Panc1 (cell line): Measurements from ENCODE around the gene ATP6V0B. TPM values are rescaled to one million over a fixed set of nuclear protein-coding genes. Genes with fewer than 3 reads are reported as not detected.

Source experiments
- ATAC-seq: fragments of 200-7000 bp; cut with Tn5 transposase; 2 replicates; pipeline ENCODE4 v1.9.1; 2020; ENCODE audit warnings: mild to moderate bottlenecking, moderate library complexity
- BruUV-seq: library from RNA; stranded (reverse); fragments of 400-500 nt; replicated peaks from 2 replicates; lab custom pipeline; 2021; lab: Mats Ljungman, UMichigan
- CTCF ChIA-PET: fragments of 300-600 bp; sonication (Branson Sonifier 250); formaldehyde crosslinking; loops from one replicate; lab custom pipeline; 2022; ENCODE audit warnings: antibody characterized with exemption; lab: Charles Lee
- POLR2A ChIA-PET: fragments of 300-600 bp; sonication (Branson Sonifier 250); formaldehyde crosslinking; loops from one replicate; lab custom pipeline; 2022; ENCODE audit warnings: antibody characterized with exemption; lab: Charles Lee
- DNase-seq: peaks from one replicate; pipeline ENCODE4 v3.0.0-alpha.2; 2010; ENCODE audit warnings: low read depth, low spot score
- H3K27ac ChIP-seq: 2 replicates; pipeline ENCODE4 v1.5.1; 2011; ENCODE audit warnings: mild to moderate bottlenecking, low read length, inconsistent platforms
- H3K27me3 ChIP-seq: fragments of 200-500 bp; sonication (Bioruptor generic); 2 replicates; pipeline ENCODE4 v1.6.0; 2014; ENCODE audit warnings: low read length, inconsistent platforms; ENCODE audit not compliant: control insufficient read depth, insufficient read depth
- H3K36me3 ChIP-seq: fragments of 200-500 bp; sonication (Bioruptor generic); 2 replicates; pipeline ENCODE4 v1.5.1; 2014; ENCODE audit warnings: inconsistent platforms, mild to moderate bottlenecking, low read length, moderate library complexity; ENCODE audit not compliant: control insufficient read depth, insufficient read depth
- H3K4me1 ChIP-seq: 2 replicates; pipeline ENCODE4 v1.5.1; 2011; ENCODE audit warnings: inconsistent platforms, mild to moderate bottlenecking, low read length, moderate library complexity; ENCODE audit not compliant: control insufficient read depth, insufficient read depth
- H3K4me3 ChIP-seq, 2 experiments: 2 replicates each; pipeline ENCODE4 v1.5.1; 2011 to 2012; ENCODE audit warnings: low read depth in 2 of 2, low read length in 2 of 2, mild to moderate bottlenecking in 2 of 2, inconsistent platforms in 1 of 2, moderate library complexity in 1 of 2
- H3K9me3 ChIP-seq: fragments of 200-500 bp; sonication (Bioruptor generic); 2 replicates; pipeline ENCODE4 v1.5.1; 2014; ENCODE audit warnings: low read depth, mild to moderate bottlenecking, inconsistent platforms, low read length, moderate library complexity; ENCODE audit not compliant: control insufficient read depth, insufficient read depth
- POLR2AphosphoS5 ChIP-seq: IDR thresholded peaks from 2 replicates; pipeline ENCODE4 v1.6.1; 2012; ENCODE audit warnings: mild to moderate bottlenecking, low read depth, low read length, moderate library complexity
- SIN3A ChIP-seq: IDR thresholded peaks from 2 replicates; pipeline ENCODE4 v1.6.1; 2012; ENCODE audit warnings: low read depth, mild to moderate bottlenecking, low read length, moderate library complexity, borderline replicate concordance; ENCODE audit not compliant: insufficient read depth
- TCF7L2 ChIP-seq: IDR thresholded peaks from 2 replicates; pipeline ENCODE4 v1.6.1; 2011; ENCODE audit warnings: mild to moderate bottlenecking, low read depth, low read length, inconsistent platforms
- in situ Hi-C: cut with HindIII; loops from 2 replicates; pipeline ENCODE4 v1.10.0; 2016; ENCODE audit warnings: low sequenced_read_pairs, low pct_unique_long_range_greater_than_20kb
- intact Hi-C: fragments of 100-400 bp; cut with micrococcal nuclease; formaldehyde crosslinking; loops from one replicate; pipeline ENCODE4 v1.10.0; 2022; ENCODE audit not compliant: unreplicated experiment
- total RNA-seq: library from RNA; stranded (reverse); gene quantifications from one replicate; pipeline ENCODE4 v1.2.1, GENCODE V29; 2021; ENCODE audit not compliant: unreplicated experiment
- TF ChIP-seq, protein P1 (sequence below): fragments of 450-650 bp; IDR thresholded peaks from 2 replicates; pipeline ENCODE4 v1.5.1; 2017; ENCODE audit warnings: mild to moderate bottlenecking
- TF ChIP-seq, protein P2 (sequence below), 2 experiments: IDR thresholded peaks; 2 replicates each; pipeline ENCODE4 v1.6.1; 2011 to 2012; ENCODE audit warnings: low read depth in 2 of 2, control low read depth in 1 of 2, low read length in 1 of 2, mild to moderate bottlenecking in 1 of 2, moderate library complexity in 1 of 2; ENCODE audit not compliant: insufficient read depth in 1 of 2

ATP6V0B gene
- total RNA-seq, 1 experiment from 2014 or later: 134 TPM

DNA sequence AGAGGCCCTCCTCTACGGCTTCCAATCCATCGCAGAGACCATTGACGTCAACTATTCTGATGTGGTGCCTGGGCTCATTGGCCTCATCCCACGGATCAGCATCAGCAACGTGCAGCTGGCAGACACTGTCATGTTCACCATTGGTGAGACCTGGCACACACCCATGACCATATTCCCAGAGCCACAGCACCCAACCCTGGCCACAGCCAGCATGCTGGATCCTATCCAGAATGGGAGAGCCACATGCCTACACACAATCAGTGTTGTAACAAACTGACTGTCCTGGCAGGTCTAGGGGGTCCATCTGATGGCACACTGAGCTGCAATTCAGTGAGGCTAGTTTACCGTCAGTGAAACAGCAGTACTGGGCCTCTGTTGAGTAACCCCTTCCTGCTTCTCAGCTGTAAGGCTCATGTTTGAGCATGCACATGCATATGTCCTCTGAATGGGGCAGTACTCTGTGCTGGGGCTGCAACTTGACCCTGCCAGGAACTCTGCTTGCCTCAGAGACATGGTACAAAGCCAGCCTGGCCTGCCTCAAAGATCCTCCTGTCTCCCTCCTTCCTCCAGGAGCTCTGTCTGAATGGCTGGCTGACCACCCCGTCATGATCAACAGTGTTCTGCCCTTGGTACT lies 17.2 kb upstream of the ATP6V0B start:
- intact Hi-C loops: no loop called here
- no TSS peak for BruUV-seq
- ChIA-PET CTCF (no interaction called here), POLR2A (interaction anchor here (0.6 kb wide), 1 partner anchor 36 kb away, joined by 7 read pairs; no protein-coding TSS in a partner anchor)
- no peaks in the 10 kb centered on the region for H3K9me3 ChIP-seq
- DNase-seq: no peak
- no peak overlapping the region for H3K27ac ChIP-seq
- no peaks in the 10 kb centered on the region for H3K4me1 ChIP-seq
- TF ChIP-seq, protein P1, sequence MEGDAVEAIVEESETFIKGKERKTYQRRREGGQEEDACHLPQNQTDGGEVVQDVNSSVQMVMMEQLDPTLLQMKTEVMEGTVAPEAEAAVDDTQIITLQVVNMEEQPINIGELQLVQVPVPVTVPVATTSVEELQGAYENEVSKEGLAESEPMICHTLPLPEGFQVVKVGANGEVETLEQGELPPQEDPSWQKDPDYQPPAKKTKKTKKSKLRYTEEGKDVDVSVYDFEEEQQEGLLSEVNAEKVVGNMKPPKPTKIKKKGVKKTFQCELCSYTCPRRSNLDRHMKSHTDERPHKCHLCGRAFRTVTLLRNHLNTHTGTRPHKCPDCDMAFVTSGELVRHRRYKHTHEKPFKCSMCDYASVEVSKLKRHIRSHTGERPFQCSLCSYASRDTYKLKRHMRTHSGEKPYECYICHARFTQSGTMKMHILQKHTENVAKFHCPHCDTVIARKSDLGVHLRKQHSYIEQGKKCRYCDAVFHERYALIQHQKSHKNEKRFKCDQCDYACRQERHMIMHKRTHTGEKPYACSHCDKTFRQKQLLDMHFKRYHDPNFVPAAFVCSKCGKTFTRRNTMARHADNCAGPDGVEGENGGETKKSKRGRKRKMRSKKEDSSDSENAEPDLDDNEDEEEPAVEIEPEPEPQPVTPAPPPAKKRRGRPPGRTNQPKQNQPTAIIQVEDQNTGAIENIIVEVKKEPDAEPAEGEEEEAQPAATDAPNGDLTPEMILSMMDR: no peak
- TF ChIP-seq POLR2AphosphoS5 (no peak), SIN3A (no peak), TCF7L2 (no peak)
- TF ChIP-seq, protein P2, sequence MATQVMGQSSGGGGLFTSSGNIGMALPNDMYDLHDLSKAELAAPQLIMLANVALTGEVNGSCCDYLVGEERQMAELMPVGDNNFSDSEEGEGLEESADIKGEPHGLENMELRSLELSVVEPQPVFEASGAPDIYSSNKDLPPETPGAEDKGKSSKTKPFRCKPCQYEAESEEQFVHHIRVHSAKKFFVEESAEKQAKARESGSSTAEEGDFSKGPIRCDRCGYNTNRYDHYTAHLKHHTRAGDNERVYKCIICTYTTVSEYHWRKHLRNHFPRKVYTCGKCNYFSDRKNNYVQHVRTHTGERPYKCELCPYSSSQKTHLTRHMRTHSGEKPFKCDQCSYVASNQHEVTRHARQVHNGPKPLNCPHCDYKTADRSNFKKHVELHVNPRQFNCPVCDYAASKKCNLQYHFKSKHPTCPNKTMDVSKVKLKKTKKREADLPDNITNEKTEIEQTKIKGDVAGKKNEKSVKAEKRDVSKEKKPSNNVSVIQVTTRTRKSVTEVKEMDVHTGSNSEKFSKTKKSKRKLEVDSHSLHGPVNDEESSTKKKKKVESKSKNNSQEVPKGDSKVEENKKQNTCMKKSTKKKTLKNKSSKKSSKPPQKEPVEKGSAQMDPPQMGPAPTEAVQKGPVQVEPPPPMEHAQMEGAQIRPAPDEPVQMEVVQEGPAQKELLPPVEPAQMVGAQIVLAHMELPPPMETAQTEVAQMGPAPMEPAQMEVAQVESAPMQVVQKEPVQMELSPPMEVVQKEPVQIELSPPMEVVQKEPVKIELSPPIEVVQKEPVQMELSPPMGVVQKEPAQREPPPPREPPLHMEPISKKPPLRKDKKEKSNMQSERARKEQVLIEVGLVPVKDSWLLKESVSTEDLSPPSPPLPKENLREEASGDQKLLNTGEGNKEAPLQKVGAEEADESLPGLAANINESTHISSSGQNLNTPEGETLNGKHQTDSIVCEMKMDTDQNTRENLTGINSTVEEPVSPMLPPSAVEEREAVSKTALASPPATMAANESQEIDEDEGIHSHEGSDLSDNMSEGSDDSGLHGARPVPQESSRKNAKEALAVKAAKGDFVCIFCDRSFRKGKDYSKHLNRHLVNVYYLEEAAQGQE (IDR thresholded peaks at IDR 0.05; ENCODE audit: insufficient read depth in 1 of 2, low read depth in 2 of 2, low read length in 1 of 2): no peak
- ATAC-seq: no peak
- no peaks in the 10 kb centered on the region for H3K27me3 ChIP-seq
- in situ Hi-C loops: no loop called here
- peaks cover 3% of the 10 kb centered on the region for H3K36me3 ChIP-seq
- no peak overlapping the region for H3K4me3 ChIP-seq

- in situ Hi-C loops: no loop called here
- H3K36me3 ChIP-seq: peaks cover 3% of the 10 kb centered on the region
- no peak for DNase-seq
- H3K4me1 ChIP-seq: no peaks in the 10 kb centered on the region
- H3K27ac ChIP-seq: no peak overlapping the region
- H3K4me3 ChIP-seq: no peak overlapping the region
- no peak for ATAC-seq
- no TSS peak for BruUV-seq
- H3K9me3 ChIP-seq: no peaks in the 10 kb centered on the region
- H3K27me3 ChIP-seq: no peaks in the 10 kb centered on the region
- POLR2A ChIA-PET: no interaction called here
- TF ChIP-seq, protein P2 (IDR thresholded peaks at IDR 0.05; ENCODE audit: insufficient read depth in 1 of 2, low read depth in 2 of 2, low read length in 1 of 2): no peak
- no peak for TF ChIP-seq SIN3A
- TF ChIP-seq, protein P1: no peak
- no peak for TF ChIP-seq TCF7L2
- no peak for TF ChIP-seq POLR2AphosphoS5
- intact Hi-C loops: no loop called here
- CTCF ChIA-PET: no interaction called here
Measured at GRCh38 chr1:43958351-43959255, 16.2 kb upstream of the ATP6V0B start.
